GM21447 (cell line): ENCODE data around the gene CEP152.

Experiments used
- ATAC-seq: cut with Tn5 transposase; IDR thresholded peaks from one replicate; pipeline ENCODE4 v1.9.1; 2021; ENCODE audit not compliant: unreplicated experiment

The CEP152 gene

GRCh38 chr15:48778331-48778730 lies 32.5 kb downstream of the CEP152 start:
- ATAC-seq, result no peak

- ATAC-seq, result no peak
Observed at GRCh38 chr15:48777645-48778330, 33.1 kb downstream of the CEP152 start.

- no peak for ATAC-seq
Observed at GRCh38 chr15:48775546-48775945, 35.3 kb downstream of the CEP152 start.

- no peak for ATAC-seq
Observed at GRCh38 chr15:48774484-48774883, 36.4 kb downstream of the CEP152 start.

- ATAC-seq, result no peak
Observed at GRCh38 chr15:48766196-48766595, 44.7 kb downstream of the CEP152 start.

GRCh38 chr15:48765022-48765421 lies 45.8 kb downstream of the CEP152 start:
- ATAC-seq, result no peak

GRCh38 chr15:48761393-48762158 lies 49.3 kb downstream of the CEP152 start:
- ATAC-seq, result no peak

- no peak for ATAC-seq
Observed at GRCh38 chr15:48759921-48760320, 50.9 kb downstream of the CEP152 start.

GRCh38 chr15:48757661-48758060 lies 53.2 kb downstream of the CEP152 start:
- ATAC-seq, result no peak

GRCh38 chr15:48754011-48754410 lies 56.9 kb downstream of the CEP152 start:
- no peak for ATAC-seq

GRCh38 chr15:48751595-48751994 lies 59.3 kb downstream of the CEP152 start:
- no peak for ATAC-seq

GRCh38 chr15:48748535-48748934 lies 62.3 kb downstream of the CEP152 start:
- ATAC-seq, result no peak

GRCh38 chr15:48733615-48734014 lies 77.3 kb downstream of the CEP152 start:
- no peak for ATAC-seq

GRCh38 chr15:48730506-48730905 lies 80.4 kb downstream of the CEP152 start:
- no peak for ATAC-seq

- ATAC-seq, result no peak
Observed at GRCh38 chr15:48723969-48724368, 86.9 kb downstream of the CEP152 start.

- ATAC-seq, result no peak
Observed at GRCh38 chr15:48722764-48723661, 87.9 kb downstream of the CEP152 start.

GRCh38 chr15:48721061-48721810 lies 89.6 kb downstream of the CEP152 start:
- ATAC-seq, result no peak

GRCh38 chr15:48720646-48721045 lies 90.2 kb downstream of the CEP152 start:
- ATAC-seq, result no peak

GRCh38 chr15:48719668-48720067 lies 91.2 kb downstream of the CEP152 start:
- no peak for ATAC-seq

GRCh38 chr15:48718646-48719045 lies 92.2 kb downstream of the CEP152 start:
- ATAC-seq, result no peak

- no peak for ATAC-seq
Observed at GRCh38 chr15:48717458-48717857, 93.4 kb downstream of the CEP152 start.
